GM12878 (cell line): ENCODE data around the gene UQCC2. TPM values are rescaled to one million over a fixed set of nuclear protein-coding genes. Genes with fewer than 3 reads are reported as not detected.

Experiments
- ATAC-seq: fragments of 200-7000 bp; cut with Tn5 transposase; 3 replicates; pipeline ENCODE4 v1.9.1; 2020; ENCODE audit warnings: mild to moderate bottlenecking, moderate library complexity
- BruUV-seq: library from RNA; stranded (reverse); fragments of 400-500 nt; replicated peaks from 2 replicates; lab custom pipeline; 2021; lab: Mats Ljungman, UMichigan
- CTCF ChIA-PET: fragments of 300-600 bp; sonication (Branson Sonifier 250); formaldehyde crosslinking; extraction: SDS; loops from one replicate; lab custom pipeline; 2021; ENCODE audit warnings: inconsistent platforms; lab: Yijun Ruan, JAX
- POLR2A ChIA-PET: fragments of 350-600 bp; formaldehyde crosslinking; extraction: SDS; loops from one replicate; lab custom pipeline; 2021; ENCODE audit warnings: inconsistent platforms; lab: Charles Lee
- RAD21 ChIA-PET: fragments of 300-600 bp; sonication (Branson Sonifier 250); formaldehyde crosslinking; loops from one replicate; lab custom pipeline; 2023; ENCODE audit warnings: antibody characterized with exemption; ENCODE audit not compliant: unreplicated experiment; lab: Charles Lee
- SMC1A ChIA-PET: fragments of 300-600 bp; sonication (Branson Sonifier 250); formaldehyde crosslinking; loops from one replicate; lab custom pipeline; 2023; ENCODE audit not compliant: unreplicated experiment, uncharacterized antibody; lab: Charles Lee
- DNase-seq: peaks from one replicate; pipeline ENCODE4 v3.0.0-alpha.2; 2011; ENCODE audit warnings: low read depth, low spot score
- FAIRE-seq: peaks from 3 replicates; lab custom pipeline; 2011; peaks lifted over from hg19 to GRCh38; lab: Jason Lieb, UNC
- H2AFZ ChIP-seq: 2 replicates; pipeline ENCODE4 v1.6.0; 2011; ENCODE audit warnings: low read depth, low read length, control low read depth; ENCODE audit not compliant: control insufficient read depth
- H3K27ac ChIP-seq: 2 replicates; pipeline ENCODE4 v1.5.1; 2011; ENCODE audit warnings: control low read depth; ENCODE audit not compliant: control insufficient read depth, insufficient read depth
- H3K27me3 ChIP-seq, 2 experiments: replicated peaks in 1 of 2; 2 replicates each; pipeline versions ENCODE4 v1.6.0 to v1.6.1; 2011; ENCODE audit warnings: low read length in 1 of 2; ENCODE audit not compliant: control insufficient read depth in 2 of 2, insufficient read depth in 2 of 2
- H3K36me3 ChIP-seq, 2 experiments: 2 replicates each; pipeline ENCODE4 v1.5.1; 2011; ENCODE audit warnings: low read length in 1 of 2; ENCODE audit not compliant: control insufficient read depth in 2 of 2, insufficient read depth in 2 of 2
- H3K4me1 ChIP-seq: 2 replicates; pipeline ENCODE4 v1.6.1; 2011; ENCODE audit warnings: mild to moderate bottlenecking, low read length, moderate library complexity, mixed read lengths; ENCODE audit not compliant: control insufficient read depth, insufficient read depth
- H3K4me2 ChIP-seq: 2 replicates; pipeline ENCODE4 v1.6.0; 2011; ENCODE audit warnings: control low read depth; ENCODE audit not compliant: control insufficient read depth, insufficient read depth
- H3K4me3 ChIP-seq: fragments of 200-600 bp; sonication (generic); 2 replicates; pipeline ENCODE4 v1.5.1; 2016
- H3K79me2 ChIP-seq: 2 replicates; pipeline ENCODE4 v1.6.0; 2011; ENCODE audit warnings: low read length; ENCODE audit not compliant: control insufficient read depth, insufficient read depth
- H3K9ac ChIP-seq: 2 replicates; pipeline ENCODE4 v1.8.0; 2011; ENCODE audit warnings: low read length, control low read depth, mixed read lengths; ENCODE audit not compliant: control insufficient read depth, insufficient read depth
- H3K9me3 ChIP-seq: replicated peaks from 3 replicates; pipeline ENCODE4 v1.5.1; 2011; ENCODE audit warnings: mild to moderate bottlenecking, low read length; ENCODE audit not compliant: control insufficient read depth, insufficient read depth
- H4K20me1 ChIP-seq: 2 replicates; pipeline ENCODE4 v1.6.0; 2011; ENCODE audit not compliant: control insufficient read depth, insufficient read depth
- ATF7 ChIP-seq: fragments of 450-650 bp; IDR thresholded peaks from 2 replicates; pipeline ENCODE4 v1.6.1; 2016; ENCODE audit warnings: low read depth, mild to moderate bottlenecking
- PML ChIP-seq: IDR thresholded peaks from 2 replicates; pipeline ENCODE4 v1.6.1; 2012; ENCODE audit warnings: low read length, inconsistent platforms
- POLR2A ChIP-seq: IDR thresholded peaks from 2 replicates; pipeline ENCODE4 v1.6.1; 2011; ENCODE audit warnings: low read depth, mild to moderate bottlenecking, low read length
- ZNF217 ChIP-seq: fragments of 450-650 bp; IDR thresholded peaks from 2 replicates; pipeline ENCODE4 v1.6.1; 2017; ENCODE audit warnings: antibody characterized with exemption, mild to moderate bottlenecking
- ZNF687 ChIP-seq: fragments of 450-650 bp; IDR thresholded peaks from 2 replicates; pipeline ENCODE4 v1.6.1; 2017; ENCODE audit warnings: mild to moderate bottlenecking, moderate library complexity
- WGBS: methylation state at CpG from one replicate; pipeline ENCODE4 v1.1.6; 2016; ENCODE audit warnings: low lambda C conversion rate; ENCODE audit not compliant: insufficient replicate concordance, insufficient coverage; ENCODE audit errors: missing lambda C conversion rate; 5-methylcytosine and 5-hydroxymethylcytosine counted together
- in situ Hi-C: fragments of 300-500 bp; cut with MboI; formaldehyde crosslinking; loops from 9 replicates; pipeline ENCODE4 v1.14.3; 2018; ENCODE audit warnings: mixed read lengths
- intact Hi-C: fragments of 100-400 bp; cut with micrococcal nuclease; formaldehyde crosslinking; loops from one replicate; pipeline ENCODE4 v1.14.2; 2022; ENCODE audit not compliant: unreplicated experiment
- polyA plus RNA-seq, 11 experiments: library from polyadenylated mRNA; depleted of rRNA in 4 of 11; unstranded in 6 of 11; stranded (reverse) in 5 of 11; fragments of >200 nt; fragmentation: Nextera tagmentation in 4 of 11; fragmentation: Illumina TruSeq in 1 of 11; extraction: Ambion mirVana in 4 of 11; extraction: Trizol in 1 of 11; gene quantifications; 1 replicate in 1 of 11; 2 replicates in 10 of 11; pipeline versions ENCODE4 v1.2.1 to v1.2.3, GENCODE V29; 2011 to 2016; ENCODE audit warnings: inconsistent platforms in 2 of 11, missing spikeins in 2 of 11, low read depth in 1 of 11
- total RNA-seq, 4 experiments: library from RNA; depleted of rRNA in 3 of 4; stranded (reverse); fragments of >200 nt in 3 of 4; fragmentation: Illumina TruSeq in 1 of 4; extraction: Trizol in 1 of 4; gene quantifications; 2 replicates each; pipeline versions ENCODE4 v1.2.1 to v1.2.3, GENCODE V29; 2013 to 2021

Gene UQCC2
- total and polyA plus RNA-seq, 10 of the 15 experiments (the other 5 are each of a cell fraction or from before 2014, with no cell fraction given), result 40.6 to 478 (median 71.2) TPM

- Histone ChIP-seq H3K4me1 (peaks cover 17% of the 10 kb centered on the region), H2AFZ (no peak overlapping the region), H3K9ac (no peak overlapping the region), H3K4me2 (no peak overlapping the region), H3K9me3 (no peaks in the 10 kb centered on the region), H3K27ac (no peak overlapping the region), H3K4me3 (no peak overlapping the region), H4K20me1 (no peaks in the 10 kb centered on the region; the same call in 1 of the 2 replicates), H3K79me2 (peaks cover 2% of the 10 kb centered on the region), H3K27me3 (no peaks in the 10 kb centered on the region), H3K36me3 (peaks cover 0 to 4% of the 10 kb centered on the region in 2 experiments; a peak in 1 of 4 replicates)
- no peak for TF ChIP-seq ZNF217
- no peak for TF ChIP-seq PML
- FAIRE-seq, result no peak
- no TSS peak for BruUV-seq
- ATAC-seq, result no peak
- RAD21 ChIA-PET, result interaction anchor here (0.9 kb wide), 1 partner anchor 119 kb away, joined by 3 read pairs; no protein-coding TSS in a partner anchor
- in situ Hi-C loops, result no loop called here
- CTCF ChIA-PET, result interaction anchor here (0.6 to 1.6 kb wide), 7 partner anchors 8 to 120 kb away, joined by 3 to 9 read pairs (median 3); partner anchors contain the start of gene ITPR3
- SMC1A ChIA-PET, result interaction anchor here (0.9 kb wide), 1 partner anchor 51 kb away, joined by 3 read pairs; no protein-coding TSS in a partner anchor
- POLR2A ChIA-PET, result interaction anchor here (0.9 kb wide), 1 partner anchor 84 kb away, joined by 5 read pairs; the partner anchor contains the start of gene ITPR3
- intact Hi-C loops, result no loop called here
- no peak for DNase-seq
- 80% methylated on average over 9 of the region's 9 CpGs for WGBS
Measured at GRCh38 chr6:33705268-33705885, 6.1 kb downstream of the UQCC2 start.

GRCh38 chr6:33704215-33705066, 7.1 kb downstream of the UQCC2 start:
- no TSS peak for BruUV-seq
- no peak for ATAC-seq
- CTCF ChIA-PET, result interaction anchor here (0.9 to 1.3 kb wide), 3 partner anchors 84 to 119 kb away, joined by 3 to 4 read pairs (median 4); partner anchors contain the start of gene ITPR3

More at GRCh38 chr6:33704215-33705066, 7.1 kb downstream of the UQCC2 start:
- FAIRE-seq (no peak), DNase-seq (no peak)
- Histone ChIP-seq H3K9ac (no peak overlapping the region), H3K4me3 (no peak overlapping the region), H3K27me3 (no peaks in the 10 kb centered on the region), H3K27ac (no peak overlapping the region), H4K20me1 (no peaks in the 10 kb centered on the region; the same call in 1 of the 2 replicates), H3K36me3 (peaks cover 0 to 7% of the 10 kb centered on the region in 2 experiments; a peak in 1 of 4 replicates), H3K9me3 (no peaks in the 10 kb centered on the region), H3K4me1 (peaks cover 12% of the 10 kb centered on the region), H3K79me2 (no peaks in the 10 kb centered on the region), H2AFZ (no peak overlapping the region), H3K4me2 (no peak overlapping the region)
- TF ChIP-seq POLR2A (0 out of 2 replicates have a peak, but pooled peaks have one; percentile 28), ZNF687 (no peak), ATF7 (no peak)
- in situ Hi-C loops (loop anchor here (5.0 kb wide), 1 partner anchor 117 kb away; no protein-coding TSS in a partner anchor), intact Hi-C loops (no loop called here)
- ChIA-PET RAD21 (no interaction called here), POLR2A (interaction anchor here (0.9 to 1.0 kb wide), 2 partner anchors 71 to 83 kb away, joined by 3 to 5 read pairs; partner anchors contain the start of gene ITPR3), SMC1A (no interaction called here)
- WGBS, result 87% methylated on average over 11 of the region's 11 CpGs
